Effector memory CD4-positive, alpha-beta T cell (primary cell): ENCODE results near the gene DNAH6.
"Not testable (repeated sequence)": the region's sequence is repeated elsewhere in the genome, so short reads cannot be mapped to it uniquely, and the experiment has no call there.

ENCODE experiments used
- DNase-seq, 3 donors: peaks; one replicate each; pipeline ENCODE4 v3.0.0-alpha.2; 2020
- H3K27ac ChIP-seq: 2 replicates; pipeline ENCODE4 v1.7.0; 2013; ENCODE audit warnings: mild to moderate bottlenecking, low read length, moderate library complexity; ENCODE audit not compliant: insufficient read depth, poor library complexity, severe bottlenecking
- H3K27me3 ChIP-seq: replicated peaks from 2 replicates; pipeline ENCODE4 v1.7.0; 2013; ENCODE audit warnings: mild to moderate bottlenecking, low read length; ENCODE audit not compliant: insufficient read depth, control insufficient read depth, poor library complexity, severe bottlenecking
- H3K36me3 ChIP-seq: 2 replicates; pipeline ENCODE4 v1.7.0; 2013; ENCODE audit warnings: mild to moderate bottlenecking, low read length, moderate library complexity; ENCODE audit not compliant: control insufficient read depth, insufficient read depth
- H3K4me1 ChIP-seq: 2 replicates; pipeline ENCODE4 v1.7.0; 2013; ENCODE audit warnings: low read length, mild to moderate bottlenecking; ENCODE audit not compliant: control insufficient read depth, insufficient read depth, poor library complexity, severe bottlenecking
- H3K4me3 ChIP-seq: 2 replicates; pipeline ENCODE4 v1.7.0; 2013; ENCODE audit warnings: low read length, low read depth, mild to moderate bottlenecking; ENCODE audit not compliant: insufficient read depth, poor library complexity, severe bottlenecking
- H3K9me3 ChIP-seq: 2 replicates; pipeline ENCODE4 v1.7.0; 2013; ENCODE audit warnings: mild to moderate bottlenecking, low read length, moderate library complexity; ENCODE audit not compliant: control insufficient read depth

DNAH6 gene

GRCh38 chr2:84498150-84498799 is 18.0 kb upstream of the DNAH6 start:
- H3K36me3 ChIP-seq: no peaks in the 10 kb centered on the region
- no peaks in the 10 kb centered on the region for H3K4me1 ChIP-seq
- no peak for DNase-seq
- H3K27me3 ChIP-seq: no peaks in the 10 kb centered on the region
- H3K9me3 ChIP-seq: no peaks in the 10 kb centered on the region
- no peak overlapping the region for H3K27ac ChIP-seq
- no peak overlapping the region for H3K4me3 ChIP-seq

GRCh38 chr2:84511024-84511423 is 5.3 kb upstream of the DNAH6 start:
- H3K27me3 ChIP-seq, H3K4me3 ChIP-seq, H3K9me3 ChIP-seq, H3K36me3 ChIP-seq, H3K27ac ChIP-seq, H3K4me1 ChIP-seq: not testable (repeated sequence)
- peak; percentile 14 to 29 (median 20) for DNase-seq

GRCh38 chr2:84515788-84516187 is 510 bp upstream of the DNAH6 start:
- H3K36me3 ChIP-seq: no peaks in the 10 kb centered on the region
- peak overlapping the region; percentile 44 for H3K27ac ChIP-seq

GRCh38 chr2:84519332-84519957 is 3.1 kb downstream of the DNAH6 start:
- Histone ChIP-seq H3K36me3 (no peaks in the 10 kb centered on the region), H3K4me3 (no peak overlapping the region), H3K4me1 (peaks cover 5% of the 10 kb centered on the region), H3K9me3 (no peaks in the 10 kb centered on the region), H3K27me3 (no peaks in the 10 kb centered on the region), H3K27ac (no peak overlapping the region)
- no peak for DNase-seq

More at GRCh38 chr2:84515788-84516187, 510 bp upstream of the DNAH6 start:
- no peak for DNase-seq
- no peaks in the 10 kb centered on the region for H3K27me3 ChIP-seq
- no peaks in the 10 kb centered on the region for H3K9me3 ChIP-seq
- H3K4me1 ChIP-seq: peaks cover 5% of the 10 kb centered on the region
- H3K4me3 ChIP-seq: peak overlapping the region; percentile 48

- no peaks in the 10 kb centered on the region for H3K36me3 ChIP-seq
- H3K4me1 ChIP-seq: no peaks in the 10 kb centered on the region
- H3K9me3 ChIP-seq: no peaks in the 10 kb centered on the region
- no peak overlapping the region for H3K4me3 ChIP-seq
- H3K27me3 ChIP-seq: no peaks in the 10 kb centered on the region
- H3K27ac ChIP-seq: no peak overlapping the region
- no peak for DNase-seq
Measured at GRCh38 chr2:84526562-84526961, 10.3 kb downstream of the DNAH6 start.

- no peaks in the 10 kb centered on the region for H3K27me3 ChIP-seq
- H3K4me3 ChIP-seq: no peak overlapping the region
- H3K9me3 ChIP-seq: no peaks in the 10 kb centered on the region
- no peak for DNase-seq
- no peak overlapping the region for H3K27ac ChIP-seq
- no peaks in the 10 kb centered on the region for H3K4me1 ChIP-seq
- H3K36me3 ChIP-seq: no peaks in the 10 kb centered on the region
Measured at GRCh38 chr2:84527137-84528129, 11.1 kb downstream of the DNAH6 start.

GRCh38 chr2:84532291-84532690 is 16.0 kb downstream of the DNAH6 start:
- Histone ChIP-seq H3K9me3 (no peaks in the 10 kb centered on the region), H3K27me3 (no peaks in the 10 kb centered on the region), H3K4me1 (no peaks in the 10 kb centered on the region), H3K4me3 (no peak overlapping the region), H3K36me3 (no peaks in the 10 kb centered on the region), H3K27ac (no peak overlapping the region)
- DNase-seq: no peak

- Histone ChIP-seq H3K27me3 (no peaks in the 10 kb centered on the region), H3K27ac (no peak overlapping the region), H3K4me1 (peaks cover 2% of the 10 kb centered on the region), H3K9me3 (no peaks in the 10 kb centered on the region), H3K36me3 (no peaks in the 10 kb centered on the region), H3K4me3 (no peak overlapping the region)
- DNase-seq: no peak
Measured at GRCh38 chr2:84534225-84534624, 17.9 kb downstream of the DNAH6 start.

GRCh38 chr2:84537251-84537650 is 21.0 kb downstream of the DNAH6 start:
- DNase-seq: no peak
- H3K4me3 ChIP-seq: no peak overlapping the region
- H3K9me3 ChIP-seq: no peaks in the 10 kb centered on the region
- H3K27ac ChIP-seq: no peak overlapping the region
- H3K36me3 ChIP-seq: no peaks in the 10 kb centered on the region
- H3K4me1 ChIP-seq: peaks cover 10% of the 10 kb centered on the region
- no peaks in the 10 kb centered on the region for H3K27me3 ChIP-seq

GRCh38 chr2:84539729-84540128 is 23.4 kb downstream of the DNAH6 start:
- H3K9me3 ChIP-seq: no peaks in the 10 kb centered on the region
- H3K4me1 ChIP-seq: peaks cover 10% of the 10 kb centered on the region
- H3K27me3 ChIP-seq: no peaks in the 10 kb centered on the region
- DNase-seq: no peak
- H3K27ac ChIP-seq: no peak overlapping the region
- H3K36me3 ChIP-seq: no peaks in the 10 kb centered on the region
- H3K4me3 ChIP-seq: no peak overlapping the region
